Sigmoid colon (tissue), 7 donors: ENCODE data around the gene GABRR3. TPM values are rescaled to one million over a fixed set of nuclear protein-coding genes. Genes with fewer than 3 reads are reported as not detected.
A peak's percentile ranks its signal among the peaks of the same experiment; 100 is the strongest.

Source experiments
- DNase-seq: peaks from one replicate; pipeline ENCODE4 v3.0.0-alpha.2; 2019
- H3K27ac ChIP-seq, 4 donors: fragments of 200-600 bp; sonication (generic); one replicate each; pipeline ENCODE4 v1.5.1; 2016 to 2019; ENCODE audit warnings: mild to moderate bottlenecking in 1 of 4
- H3K27me3 ChIP-seq, 3 donors: fragments of 200-600 bp; sonication (generic); one replicate each; pipeline ENCODE4 v1.5.1; 2019; ENCODE audit warnings: mild to moderate bottlenecking in 1 of 3
- H3K36me3 ChIP-seq, 4 donors: fragments of 200-600 bp; sonication (generic); one replicate each; pipeline ENCODE4 v1.5.1; 2016 to 2019
- H3K4me1 ChIP-seq, 4 donors: fragments of 200-600 bp; sonication (generic); one replicate each; pipeline ENCODE4 v1.5.1; 2017 to 2019
- H3K4me3 ChIP-seq, 4 donors: fragments of 200-600 bp; sonication (generic); one replicate each; pipeline ENCODE4 v1.5.1; 2017 to 2019; ENCODE audit warnings: mild to moderate bottlenecking in 2 of 4, moderate library complexity in 1 of 4
- H3K9me3 ChIP-seq, 4 donors: fragments of 200-600 bp in 3 of 4; sonication (generic) in 3 of 4; one replicate each; pipeline versions ENCODE4 v1.5.1 to v1.6.1; 2013 to 2019
- EP300 ChIP-seq, 4 donors: sonication (generic); formaldehyde crosslinking; IDR thresholded peaks; one replicate each; pipeline ENCODE4 v1.6.1; 2017; ENCODE audit warnings: antibody characterized with exemption in 4 of 4
- POLR2A ChIP-seq, 2 donors: fragments of 450-650 bp; IDR thresholded peaks; one replicate each; pipeline ENCODE4 v1.6.1; 2016; ENCODE audit warnings: antibody characterized with exemption in 2 of 2, mild to moderate bottlenecking in 2 of 2, moderate library complexity in 2 of 2
- POLR2AphosphoS5 ChIP-seq, 4 donors: sonication (generic); formaldehyde crosslinking; IDR thresholded peaks; one replicate each; pipeline ENCODE4 v1.6.1; 2017; ENCODE audit warnings: antibody characterized with exemption in 4 of 4
- WGBS, 2 donors: extraction: QIAGEN DNeasy Blood & Tissue Kit; methylation state at CpG; one replicate each; pipeline ENCODE4 v1.1.7; 2013; 5-methylcytosine and 5-hydroxymethylcytosine counted together
- intact Hi-C: fragments of 100-400 bp; cut with DNase I; formaldehyde crosslinking; loops from one replicate; pipeline ENCODE4 v1.15.1; 2023
- polyA plus RNA-seq, 3 donors: library from polyadenylated mRNA; stranded (reverse); fragments of 200-250 nt; gene quantifications; one replicate each; pipeline ENCODE4 v1.2.3, GENCODE V29; 2013
- total RNA-seq, 4 donors: library from RNA; depleted of rRNA; stranded (reverse); fragments of >200 nt; gene quantifications; one replicate each; pipeline ENCODE4 v1.1.0, GENCODE V29; 2016
- TF ChIP-seq, protein P1 (sequence below), 4 experiments: fragments of 450-650 bp in 3 of 4; fragments of 200-600 bp in 1 of 4; IDR thresholded peaks; one replicate each; pipeline ENCODE4 v1.5.1; 2016 to 2019; ENCODE audit warnings: antibody characterized with exemption in 4 of 4, mild to moderate bottlenecking in 3 of 4, moderate library complexity in 2 of 4
- donor health status: healthy with polysubstance abuse.
- donor health status: Bipolar disorder and iron deficiency.
- donor health status: healthy.

Gene GABRR3
- total and polyA plus RNA-seq, 7 donors = not detected

DNA sequence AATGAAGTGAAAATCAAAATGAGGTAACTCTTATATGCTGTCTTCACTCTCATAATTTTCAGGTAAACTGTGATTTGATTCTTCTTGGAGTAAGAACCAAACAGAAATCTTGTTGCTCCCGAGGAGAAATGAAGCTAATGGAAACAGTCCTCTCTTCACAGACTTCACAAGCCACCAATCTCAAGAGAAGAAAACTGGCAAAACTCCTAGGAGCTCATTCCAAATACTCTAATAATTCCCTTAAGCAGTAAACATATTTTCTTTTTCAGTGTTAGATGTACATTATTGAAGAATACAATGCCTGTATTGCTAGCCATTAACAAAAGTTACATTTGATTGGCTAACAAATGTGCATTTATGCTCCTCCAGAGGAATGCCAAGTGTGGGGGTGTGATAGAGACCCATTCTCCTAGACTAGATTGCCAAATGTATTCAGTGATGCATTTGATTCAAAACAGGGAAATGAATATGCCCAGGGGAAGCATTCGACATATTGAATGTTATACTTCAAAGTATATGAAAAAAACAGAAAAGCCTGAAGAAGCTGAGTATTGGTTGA, 51.1 kb downstream of the GABRR3 start:
- Histone ChIP-seq H3K27ac (peak overlapping the region in 1 of 4 donors; percentile 27), H3K4me3 (no peak overlapping the region), H3K36me3 (no peaks in the 10 kb centered on the region), H3K9me3 (no peaks in the 10 kb centered on the region), H3K27me3 (no peaks in the 10 kb centered on the region), H3K4me1 (peaks cover 0 to 33% (median 23%) of the 10 kb centered on the region in 4 donors)
- intact Hi-C loops = no loop called here
- no peak for DNase-seq
- TF ChIP-seq, protein P1, sequence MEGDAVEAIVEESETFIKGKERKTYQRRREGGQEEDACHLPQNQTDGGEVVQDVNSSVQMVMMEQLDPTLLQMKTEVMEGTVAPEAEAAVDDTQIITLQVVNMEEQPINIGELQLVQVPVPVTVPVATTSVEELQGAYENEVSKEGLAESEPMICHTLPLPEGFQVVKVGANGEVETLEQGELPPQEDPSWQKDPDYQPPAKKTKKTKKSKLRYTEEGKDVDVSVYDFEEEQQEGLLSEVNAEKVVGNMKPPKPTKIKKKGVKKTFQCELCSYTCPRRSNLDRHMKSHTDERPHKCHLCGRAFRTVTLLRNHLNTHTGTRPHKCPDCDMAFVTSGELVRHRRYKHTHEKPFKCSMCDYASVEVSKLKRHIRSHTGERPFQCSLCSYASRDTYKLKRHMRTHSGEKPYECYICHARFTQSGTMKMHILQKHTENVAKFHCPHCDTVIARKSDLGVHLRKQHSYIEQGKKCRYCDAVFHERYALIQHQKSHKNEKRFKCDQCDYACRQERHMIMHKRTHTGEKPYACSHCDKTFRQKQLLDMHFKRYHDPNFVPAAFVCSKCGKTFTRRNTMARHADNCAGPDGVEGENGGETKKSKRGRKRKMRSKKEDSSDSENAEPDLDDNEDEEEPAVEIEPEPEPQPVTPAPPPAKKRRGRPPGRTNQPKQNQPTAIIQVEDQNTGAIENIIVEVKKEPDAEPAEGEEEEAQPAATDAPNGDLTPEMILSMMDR (IDR thresholded peaks at IDR 0.05) = no peak
- TF ChIP-seq EP300 (IDR thresholded peaks at IDR 0.05) (no peak), POLR2AphosphoS5 (IDR thresholded peaks at IDR 0.05) (no peak), POLR2A (IDR thresholded peaks at IDR 0.05) (no peak)
- 51 to 82% methylated on average over 2 of the region's 2 CpGs for WGBS, 2 donors

DNA sequence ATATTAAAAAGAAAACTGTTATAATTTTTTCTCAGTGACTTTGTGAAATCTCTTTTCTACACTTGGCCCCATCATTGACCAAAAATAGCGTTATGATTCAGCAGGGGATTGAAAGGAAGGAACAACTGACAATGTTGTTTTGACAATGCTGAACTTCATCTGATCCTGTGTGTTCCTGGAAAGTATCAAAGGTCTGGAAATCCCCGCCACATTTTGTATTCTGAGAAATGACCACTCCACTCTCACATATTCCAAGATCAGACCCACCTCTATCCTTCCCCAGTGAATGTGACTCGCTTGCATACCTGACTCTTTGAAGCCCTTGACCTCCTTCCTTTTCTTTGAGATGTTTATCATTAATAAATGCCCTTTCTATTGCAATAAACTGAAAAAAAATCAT, 53.2 kb downstream of the GABRR3 start:
- no peaks in the 10 kb centered on the region for H3K27me3 ChIP-seq
- WGBS, 2 donors = 54 to 68% methylated on average over 3 of the region's 3 CpGs
- no peak overlapping the region for H3K4me3 ChIP-seq
- peak overlapping the region in 3 of 4 donors; percentile 42 to 68 (median 60) for H3K27ac ChIP-seq
- H3K9me3 ChIP-seq = no peaks in the 10 kb centered on the region
- DNase-seq = no peak
- peaks cover 0 to 33% (median 23%) of the 10 kb centered on the region in 4 donors for H3K4me1 ChIP-seq
- TF ChIP-seq, protein P1 (IDR thresholded peaks at IDR 0.05) = no peak
- TF ChIP-seq POLR2A (IDR thresholded peaks at IDR 0.05) (no peak), EP300 (IDR thresholded peaks at IDR 0.05) (peak in 1 of 4 donors; percentile 66), POLR2AphosphoS5 (IDR thresholded peaks at IDR 0.05) (peak in 2 of 4 donors; percentile 29 to 42)
- intact Hi-C loops = no loop called here
- no peaks in the 10 kb centered on the region for H3K36me3 ChIP-seq

DNA sequence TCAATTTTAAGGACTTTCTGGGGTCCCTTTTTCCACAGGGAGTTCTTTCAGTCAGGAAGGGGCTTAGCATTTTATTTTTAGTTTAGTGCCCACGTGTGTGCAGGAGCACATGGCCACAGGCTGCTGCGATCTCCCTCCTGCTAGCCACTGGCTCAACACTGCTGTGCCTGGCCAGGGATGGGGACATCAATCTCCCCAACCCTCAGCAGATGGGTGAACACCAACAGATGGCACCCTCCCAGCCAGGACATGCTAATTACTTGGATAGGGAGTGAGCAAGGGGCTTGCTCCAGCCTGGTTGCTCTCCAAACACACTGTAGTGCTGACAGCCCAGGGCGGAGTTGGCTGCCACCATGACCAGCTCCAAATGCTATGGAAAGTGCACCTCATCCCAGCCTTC, 55.5 kb downstream of the GABRR3 start:
- intact Hi-C loops = no loop called here
- WGBS, 2 donors = 91 to 94% methylated on average over 3 of the region's 3 CpGs
- DNase-seq = no peak

DNA sequence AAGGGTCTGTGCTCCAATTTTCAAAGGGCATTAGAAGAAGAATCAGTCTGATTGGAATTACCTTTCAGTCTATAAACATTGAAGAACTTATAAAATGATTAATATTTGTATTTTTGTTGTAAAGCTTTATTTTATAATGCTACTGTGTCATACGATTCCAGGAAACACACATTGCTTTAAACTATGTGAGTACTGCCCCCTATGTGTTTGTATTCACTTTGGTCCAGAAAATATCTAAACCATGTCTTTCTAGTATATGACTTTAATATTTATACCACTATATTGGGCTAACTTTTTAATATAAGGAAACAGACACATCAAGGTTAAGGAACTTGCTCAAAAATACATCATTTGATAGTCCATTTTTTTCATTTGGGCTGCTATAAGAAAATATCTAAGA, 59.6 kb downstream of the GABRR3 start:
- intact Hi-C loops = no loop called here
- Histone ChIP-seq H3K27ac (no peak overlapping the region), H3K9me3 (no peaks in the 10 kb centered on the region)

More for the DNA sequence above, 55.5 kb downstream of the GABRR3 start:
- Histone ChIP-seq H3K27ac (no peak overlapping the region), H3K27me3 (no peaks in the 10 kb centered on the region), H3K36me3 (no peaks in the 10 kb centered on the region), H3K4me3 (no peak overlapping the region), H3K9me3 (no peaks in the 10 kb centered on the region), H3K4me1 (peaks cover 0 to 33% (median 23%) of the 10 kb centered on the region in 4 donors)
- TF ChIP-seq, protein P1 (IDR thresholded peaks at IDR 0.05) = no peak
- TF ChIP-seq POLR2A (IDR thresholded peaks at IDR 0.05) (no peak), EP300 (IDR thresholded peaks at IDR 0.05) (no peak)

More for the DNA sequence above, 59.6 kb downstream of the GABRR3 start:
- WGBS, 2 donors = 76 to 81% methylated on average over 1 of the region's 1 CpG
- Histone ChIP-seq H3K4me3 (no peak overlapping the region), H3K27me3 (no peaks in the 10 kb centered on the region), H3K36me3 (no peaks in the 10 kb centered on the region), H3K4me1 (peaks cover 0 to 23% (median 15%) of the 10 kb centered on the region in 4 donors)
- TF ChIP-seq POLR2A (IDR thresholded peaks at IDR 0.05) = no peak
- TF ChIP-seq EP300 (IDR thresholded peaks at IDR 0.05) = no peak
- TF ChIP-seq, protein P1 (IDR thresholded peaks at IDR 0.05) = no peak
- no peak for TF ChIP-seq POLR2AphosphoS5 (IDR thresholded peaks at IDR 0.05)
- no peak for DNase-seq
